HG03520 (cell line): ENCODE data around the gene FUBP3.

Experiments used
- ATAC-seq: cut with Tn5 transposase; IDR thresholded peaks from one replicate; pipeline ENCODE4 v1.9.1; 2021; ENCODE audit warnings: mild to moderate bottlenecking, moderate library complexity; ENCODE audit not compliant: unreplicated experiment

The FUBP3 gene

DNA sequence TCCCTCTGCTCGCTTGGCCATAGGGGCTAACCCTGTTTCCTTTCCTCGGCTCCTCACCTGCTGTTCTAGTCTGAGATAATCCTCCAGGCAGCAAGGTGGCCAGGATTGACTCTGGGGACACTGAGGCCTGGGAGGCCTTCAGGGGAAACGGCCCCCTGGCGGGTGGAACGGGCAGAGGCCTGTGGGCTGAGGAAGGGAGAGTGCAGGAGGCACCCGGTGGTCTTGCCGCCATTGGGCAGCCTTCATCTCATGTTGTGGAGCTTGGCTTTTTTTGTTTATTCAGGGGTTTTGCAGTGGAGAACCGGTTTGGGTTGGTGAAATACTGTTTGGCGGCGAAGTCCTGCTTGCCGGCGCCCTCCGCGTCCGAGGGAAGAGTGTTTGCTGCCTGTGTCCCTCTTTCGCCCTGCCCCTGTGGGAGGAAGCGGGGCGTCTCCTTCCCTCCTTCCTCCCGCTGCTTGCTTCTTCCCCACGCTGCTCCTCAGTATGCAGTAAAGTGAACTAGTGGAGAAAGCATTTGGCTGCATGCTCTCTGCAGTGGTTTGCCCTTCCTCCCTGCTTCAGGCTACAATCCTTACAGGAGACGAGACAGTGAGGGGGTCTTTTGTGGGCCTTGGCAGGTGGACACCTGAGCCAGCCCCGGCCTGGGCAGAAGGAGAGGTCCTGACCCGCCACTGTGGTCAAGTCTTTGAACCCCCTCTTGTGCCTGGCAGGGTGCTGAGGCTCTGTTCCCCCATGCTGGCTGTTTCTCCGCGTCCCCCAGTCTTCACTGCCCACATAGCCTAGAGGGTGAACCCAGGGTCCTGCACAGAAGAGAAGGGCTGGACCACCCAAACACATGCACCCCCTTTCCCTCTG lies 54.2 kb downstream of the FUBP3 start:
- no peak for ATAC-seq

DNA sequence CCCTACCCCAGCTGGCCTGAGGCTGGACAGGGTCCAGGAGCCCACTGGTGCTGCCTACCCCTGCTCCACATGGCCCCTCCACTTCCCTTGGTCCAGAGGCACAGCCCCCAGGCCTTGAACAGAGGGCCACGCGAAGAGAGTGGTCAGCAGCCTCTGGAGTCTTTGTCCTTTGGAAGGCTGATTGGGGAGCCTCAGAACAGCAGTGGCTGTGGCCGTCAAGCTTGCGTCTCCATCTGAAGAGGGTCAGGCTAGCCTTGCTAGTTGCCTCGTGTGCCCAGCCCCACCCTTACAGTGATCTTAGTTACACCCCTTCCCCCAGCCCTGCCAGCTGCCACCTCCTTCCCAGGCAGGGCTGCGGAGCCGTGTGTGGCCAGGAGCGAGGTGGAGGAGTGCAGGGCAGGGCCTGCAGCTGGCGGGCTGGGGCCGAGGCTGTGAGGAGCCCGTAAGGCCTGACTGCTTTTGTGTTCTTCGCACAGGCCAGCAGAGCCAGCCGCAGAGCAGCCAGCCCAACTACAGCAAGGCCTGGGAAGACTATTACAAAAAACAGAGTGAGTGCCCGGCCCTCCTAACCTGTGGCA lies 54.9 kb downstream of the FUBP3 start:
- no peak for ATAC-seq

DNA sequence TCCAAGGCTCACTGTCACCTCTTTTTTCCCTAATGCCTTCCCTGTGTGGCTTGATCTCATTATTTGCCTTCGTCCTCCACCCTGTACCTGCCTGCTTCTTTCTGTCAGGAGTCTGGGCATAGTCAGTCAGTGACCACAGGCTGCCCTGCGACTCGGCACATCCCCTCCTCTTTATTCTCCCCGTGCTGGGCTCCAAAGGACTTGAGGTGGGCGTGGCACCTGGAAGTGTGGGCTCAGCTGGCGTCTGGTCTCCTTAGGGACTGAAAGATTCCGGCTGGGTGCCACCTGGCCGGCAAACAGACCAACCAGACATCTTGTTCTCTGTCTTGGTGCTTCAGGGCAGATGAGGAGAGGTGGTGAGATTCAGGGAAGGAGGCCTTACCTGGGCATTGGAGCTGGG lies 55.4 kb downstream of the FUBP3 start:
- no peak for ATAC-seq

DNA sequence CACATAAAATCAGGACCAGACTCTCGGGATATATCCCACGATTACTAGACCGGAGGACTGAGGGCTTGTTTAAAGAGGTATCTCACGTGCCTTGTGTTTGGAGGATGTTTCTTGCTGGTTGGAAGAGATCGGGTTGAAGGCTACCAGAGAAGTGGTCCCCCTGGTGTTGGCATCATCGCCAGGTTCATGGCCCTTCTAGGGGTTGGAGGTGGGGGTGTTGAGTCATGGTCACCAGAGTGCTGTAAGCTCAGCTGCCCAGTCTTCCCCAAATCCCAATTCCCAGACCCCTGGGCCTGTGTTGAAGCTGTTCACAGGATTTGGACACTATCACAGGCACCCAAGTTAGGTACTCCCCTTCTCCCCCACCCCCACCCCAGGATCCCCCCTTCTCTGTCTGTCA lies 55.9 kb downstream of the FUBP3 start:
- no peak for ATAC-seq

DNA sequence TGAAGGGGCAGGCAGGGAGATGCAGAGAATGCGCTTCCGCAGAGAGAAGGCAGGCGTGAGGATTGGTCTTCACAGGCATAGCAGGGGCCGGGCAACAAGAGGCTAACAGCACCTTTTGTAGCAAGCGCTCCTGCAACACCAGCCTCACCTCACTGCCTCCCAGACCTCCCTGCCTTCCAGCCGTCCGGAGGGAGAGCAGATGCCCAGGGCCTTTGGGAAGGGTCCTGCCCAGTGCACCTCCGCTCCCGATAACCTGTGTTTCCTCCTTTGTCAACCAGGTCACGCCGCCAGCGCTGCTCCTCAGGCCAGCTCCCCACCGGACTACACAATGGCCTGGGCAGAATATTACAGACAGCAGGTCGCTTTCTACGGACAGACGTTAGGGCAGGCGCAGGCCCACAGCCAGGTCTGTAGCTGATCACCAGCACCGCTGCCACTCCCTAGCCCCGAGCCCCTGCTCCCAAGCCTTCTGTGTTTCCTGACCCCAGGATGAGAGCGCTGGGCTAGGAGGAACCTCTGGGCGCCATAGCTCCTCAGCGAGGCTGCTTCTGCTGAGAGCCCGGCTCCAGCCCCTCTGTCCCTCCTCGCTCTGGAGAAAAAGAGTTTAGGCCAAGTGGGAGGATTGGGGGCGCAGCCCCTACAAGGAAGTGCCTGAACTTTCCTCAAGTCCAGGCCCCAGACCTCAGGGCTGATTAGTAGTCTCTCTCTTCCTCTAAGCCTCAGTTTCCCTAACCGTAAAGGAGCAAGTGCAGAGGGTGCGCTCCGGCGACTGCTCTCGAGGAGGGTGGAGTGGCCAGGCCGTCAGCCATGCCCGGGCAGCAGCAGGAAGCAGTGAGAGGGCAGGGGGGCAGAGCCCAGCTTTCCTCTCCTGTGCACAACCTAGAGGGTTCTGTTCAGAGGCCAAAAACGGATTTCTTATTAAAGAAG lies 56.6 kb downstream of the FUBP3 start:
- ATAC-seq, result no peak

DNA sequence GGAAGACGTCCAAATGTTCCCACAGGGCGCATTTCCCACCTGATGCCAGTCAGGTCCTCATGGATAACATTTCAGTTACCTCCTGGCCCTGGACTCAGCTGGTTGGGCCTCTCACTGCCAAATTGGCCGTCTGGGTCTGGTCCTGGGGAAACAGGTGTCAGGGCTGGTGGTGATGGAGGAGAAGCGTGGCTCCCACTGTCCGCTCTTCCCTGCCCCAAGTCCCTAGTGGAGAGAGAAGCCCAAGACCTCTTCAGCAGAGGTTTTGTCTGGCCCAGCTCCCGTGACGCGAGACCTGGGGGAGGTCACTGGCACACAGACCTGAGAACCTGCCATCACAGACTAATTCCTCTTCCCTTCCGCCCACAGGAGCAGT lies 57.3 kb downstream of the FUBP3 start:
- no peak for ATAC-seq

DNA sequence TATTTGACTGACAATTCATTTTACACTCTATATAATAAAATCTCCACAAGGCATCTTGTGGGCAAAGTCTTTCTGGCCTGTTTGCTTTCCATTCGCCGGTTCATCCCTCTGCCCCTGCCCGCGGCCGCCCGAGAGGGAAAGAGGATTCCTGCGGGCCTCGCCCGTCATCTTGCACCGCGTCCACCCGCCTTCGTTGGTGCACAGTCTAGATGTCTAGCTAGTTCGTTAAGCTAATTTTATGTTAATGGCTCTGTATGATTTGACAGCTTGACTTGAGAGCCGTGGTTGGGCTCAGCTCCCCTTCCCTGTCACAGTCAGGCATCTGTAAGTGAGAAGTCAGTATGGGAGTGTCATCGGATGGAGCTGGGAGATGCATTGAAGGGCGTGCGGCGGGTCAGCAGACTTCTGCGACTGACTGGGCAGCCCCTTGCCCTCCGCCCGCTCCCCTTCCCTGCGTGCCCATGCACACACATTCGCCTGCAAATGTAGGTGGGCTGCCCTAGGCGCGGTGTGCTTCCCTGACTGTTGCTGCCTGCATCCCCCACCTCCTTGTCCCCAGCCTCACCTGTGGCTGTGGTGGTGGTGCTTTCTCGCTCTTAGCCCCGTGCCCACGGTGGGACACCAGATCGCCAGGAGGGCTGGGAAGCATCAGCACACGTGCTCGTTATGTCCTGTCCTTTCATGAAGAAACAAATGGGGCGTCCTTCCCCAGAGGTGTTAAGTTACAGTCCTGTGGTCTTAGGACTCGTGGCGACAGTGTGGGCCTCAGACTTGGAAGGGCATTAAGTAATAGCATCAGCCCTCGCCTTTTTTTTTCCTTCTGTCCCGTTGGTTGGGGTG lies 59.1 kb downstream of the FUBP3 start:
- no peak for ATAC-seq

DNA sequence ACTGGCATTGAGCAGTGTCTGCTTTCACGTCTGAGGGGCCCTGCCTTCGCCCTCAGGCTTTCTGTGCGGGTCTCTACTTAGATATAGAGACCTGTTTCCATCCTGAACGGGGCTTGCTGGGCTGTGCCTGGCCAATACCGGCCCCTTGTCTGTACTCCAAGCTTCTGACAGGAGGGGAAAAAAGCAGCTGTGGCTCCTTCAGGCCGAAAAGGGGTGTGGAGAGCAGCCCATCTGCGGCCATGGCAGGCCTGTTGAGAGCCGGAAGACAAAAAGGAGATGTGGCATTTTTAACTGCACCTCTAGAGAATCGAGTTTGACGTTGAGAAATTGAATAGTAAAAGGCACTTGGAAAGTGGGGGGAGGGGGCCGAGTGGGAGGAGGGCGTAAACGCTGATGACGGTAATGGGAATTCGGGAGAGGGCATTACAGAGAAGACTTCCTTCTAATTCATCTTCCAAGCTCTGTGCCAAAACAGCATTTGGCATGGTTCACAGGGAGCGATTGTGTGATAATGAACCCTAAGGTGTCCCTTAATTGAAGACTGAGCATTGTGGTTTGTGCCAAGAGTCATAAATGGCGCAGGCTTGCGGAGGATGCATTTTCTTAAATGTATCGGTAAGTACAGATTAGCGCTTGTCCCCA lies 59.9 kb downstream of the FUBP3 start:
- ATAC-seq, result no peak

DNA sequence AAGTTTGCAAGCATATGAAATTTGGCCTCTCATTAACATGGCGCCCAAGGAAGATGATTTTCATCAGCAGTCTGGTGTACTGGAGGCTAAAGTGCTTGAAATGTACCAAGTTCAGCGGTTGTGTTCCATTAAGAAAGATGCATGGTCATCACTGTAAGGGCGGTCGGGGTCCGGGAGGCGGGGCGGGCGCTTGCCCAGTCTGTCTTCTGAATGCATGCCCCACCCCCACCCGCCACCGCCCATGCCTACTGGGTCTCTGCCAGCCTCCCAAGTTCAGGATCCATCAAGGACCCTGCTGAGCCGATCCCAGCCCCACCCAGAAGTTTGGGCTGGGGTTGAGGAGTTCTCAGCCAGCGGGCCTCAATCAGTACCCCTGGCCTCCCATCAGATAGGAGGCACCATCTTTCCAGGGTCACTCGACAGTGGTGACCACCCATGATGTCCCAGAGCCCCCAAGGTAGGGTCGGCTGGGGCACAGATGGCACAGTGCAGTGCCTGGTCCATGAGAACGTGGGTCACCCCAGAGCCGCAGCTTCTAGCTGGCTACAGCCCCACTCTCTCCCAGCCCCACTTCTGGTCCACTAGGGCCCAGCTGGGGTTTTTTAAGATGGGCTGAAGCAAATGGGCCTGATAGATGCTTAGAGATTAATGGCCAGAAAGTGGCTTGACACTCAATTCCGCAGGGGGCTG lies 60.6 kb downstream of the FUBP3 start:
- no peak for ATAC-seq

DNA sequence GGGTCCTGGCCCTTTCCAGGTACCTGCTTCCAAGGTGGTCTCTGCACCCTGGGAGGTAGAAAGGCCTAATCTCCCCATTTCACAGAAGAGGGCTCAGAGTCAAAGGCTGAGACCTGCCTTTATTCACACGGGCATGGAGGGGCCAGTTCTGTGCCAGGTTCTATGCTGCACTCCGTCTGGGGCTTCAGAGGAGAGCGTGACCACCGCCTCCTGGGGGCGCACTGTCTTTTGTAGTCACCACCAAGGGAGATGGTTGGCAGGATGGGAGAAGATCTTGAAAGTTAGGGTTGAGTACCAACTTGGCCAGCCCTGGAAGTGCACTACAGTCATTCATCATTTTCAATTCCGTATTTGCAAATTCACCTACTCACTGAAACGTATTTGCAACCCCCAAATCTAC lies 61.3 kb downstream of the FUBP3 start:
- no peak for ATAC-seq

DNA sequence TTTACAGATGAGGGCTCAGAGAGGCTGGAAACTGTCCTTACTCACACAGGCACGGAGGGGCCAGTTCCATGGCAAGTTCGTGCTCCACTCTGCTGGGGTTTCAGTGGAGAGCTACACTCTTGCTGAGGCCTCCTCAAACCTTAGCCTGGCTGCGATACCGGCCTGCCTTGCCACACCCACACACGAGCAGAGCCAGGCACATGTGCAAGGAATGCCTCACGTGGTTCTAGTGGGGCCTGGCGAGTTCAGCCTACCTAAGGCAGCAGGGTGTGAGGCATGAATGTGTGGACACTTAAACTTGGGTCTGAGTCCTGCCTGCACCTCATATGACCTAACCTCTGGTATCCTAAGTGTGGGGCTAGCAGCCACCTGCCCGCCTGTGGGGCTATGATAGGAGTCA lies 63.5 kb downstream of the FUBP3 start:
- no peak for ATAC-seq

DNA sequence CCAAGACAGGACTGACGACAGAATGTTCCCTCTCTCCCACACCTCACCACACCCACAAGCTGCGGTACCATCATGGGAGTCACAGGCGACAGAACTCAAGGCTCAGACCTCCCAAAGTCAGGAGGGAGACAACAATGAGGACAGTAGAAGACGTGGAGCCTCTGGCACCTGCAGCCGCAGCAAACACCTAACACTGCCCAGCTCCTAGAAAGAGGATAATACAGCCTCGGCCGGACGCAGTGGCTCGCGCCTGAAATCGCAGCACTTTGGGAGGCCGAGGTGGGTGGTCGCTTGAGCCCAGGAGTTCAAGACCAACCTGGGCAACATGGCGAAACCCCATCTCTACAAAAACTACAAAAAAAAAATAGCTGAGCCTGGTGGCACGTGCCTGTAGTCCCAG lies 71.8 kb downstream of the FUBP3 start:
- ATAC-seq, result no peak

DNA sequence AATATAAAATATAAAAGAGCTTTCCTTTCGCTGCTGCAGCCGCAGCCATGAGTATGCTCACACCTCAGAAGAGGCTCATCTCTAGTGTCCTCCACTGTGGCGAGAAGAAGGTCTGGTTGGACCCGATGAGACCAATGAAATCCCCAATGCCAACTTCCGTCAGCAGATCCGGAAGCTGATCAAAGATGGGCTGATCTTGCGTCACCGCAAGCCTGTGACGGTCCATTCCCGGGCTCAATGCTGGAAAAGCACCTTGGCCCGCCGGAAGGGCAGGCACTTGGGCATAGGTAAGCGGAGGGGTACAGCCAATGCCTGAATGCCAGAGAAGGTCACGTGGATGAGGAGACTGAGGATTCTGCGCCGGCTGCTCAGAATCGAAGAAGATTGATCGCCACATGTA lies 72.4 kb downstream of the FUBP3 start:
- ATAC-seq, result no peak

DNA sequence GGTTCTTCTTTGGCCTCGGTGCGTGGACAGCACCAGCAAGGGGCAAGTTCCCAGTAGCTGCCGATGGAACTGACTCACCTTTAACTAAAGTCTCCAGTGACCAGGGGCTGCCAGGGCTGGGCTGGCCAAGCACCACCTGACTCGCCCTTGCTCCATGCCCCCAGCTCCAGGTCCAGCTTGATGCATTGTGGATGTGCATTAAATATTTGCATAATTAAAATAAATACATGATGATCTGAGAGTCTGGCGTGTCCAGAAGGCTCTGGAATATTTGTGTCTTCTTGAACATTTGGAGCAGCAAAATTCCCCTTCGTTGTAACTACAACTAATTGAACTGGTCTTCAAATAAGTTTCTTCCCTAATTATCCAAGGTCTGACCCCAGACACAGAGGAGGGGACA lies 75.5 kb downstream of the FUBP3 start:
- no peak for ATAC-seq

DNA sequence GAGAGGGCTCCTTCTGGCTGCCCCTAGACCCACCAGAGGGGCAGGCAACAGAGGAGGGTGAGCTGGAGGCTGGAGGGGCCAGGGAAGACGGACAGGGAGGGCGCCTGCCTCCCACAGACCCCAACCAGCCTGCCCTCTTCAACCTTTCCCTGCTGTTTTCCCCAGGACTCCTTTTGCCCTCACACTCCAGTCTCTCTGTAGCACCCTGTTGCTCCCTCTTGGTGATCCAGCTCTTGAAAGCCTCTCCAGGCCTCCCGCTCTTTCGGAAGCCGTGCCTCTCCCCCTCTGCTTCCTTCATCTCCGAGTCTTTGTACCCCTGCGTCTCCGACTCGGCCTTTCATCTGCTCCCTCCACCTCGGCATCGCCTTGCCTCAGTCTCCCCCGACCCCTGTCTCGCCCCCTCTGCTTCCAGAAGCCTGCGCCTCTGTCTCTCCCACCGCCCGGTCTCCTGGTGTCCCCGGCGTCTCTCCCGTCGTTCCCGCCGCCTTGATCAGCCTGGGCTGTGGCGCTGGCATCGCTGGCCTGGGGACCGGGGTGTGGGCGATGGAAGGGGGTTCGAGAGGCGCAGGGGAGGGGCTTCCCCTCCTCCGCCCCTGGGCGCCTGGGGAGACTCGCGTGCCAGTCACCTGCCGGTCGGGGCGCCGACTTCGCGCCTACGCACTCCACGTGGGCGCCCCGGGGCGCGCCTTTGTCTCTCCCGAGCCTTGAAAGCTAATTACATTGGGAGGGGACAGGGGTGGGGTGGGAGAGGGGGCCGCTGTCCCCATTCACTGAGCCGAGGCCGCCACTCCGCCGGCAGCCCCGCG lies 79.7 kb downstream of the FUBP3 start:
- ATAC-seq, result no peak

DNA sequence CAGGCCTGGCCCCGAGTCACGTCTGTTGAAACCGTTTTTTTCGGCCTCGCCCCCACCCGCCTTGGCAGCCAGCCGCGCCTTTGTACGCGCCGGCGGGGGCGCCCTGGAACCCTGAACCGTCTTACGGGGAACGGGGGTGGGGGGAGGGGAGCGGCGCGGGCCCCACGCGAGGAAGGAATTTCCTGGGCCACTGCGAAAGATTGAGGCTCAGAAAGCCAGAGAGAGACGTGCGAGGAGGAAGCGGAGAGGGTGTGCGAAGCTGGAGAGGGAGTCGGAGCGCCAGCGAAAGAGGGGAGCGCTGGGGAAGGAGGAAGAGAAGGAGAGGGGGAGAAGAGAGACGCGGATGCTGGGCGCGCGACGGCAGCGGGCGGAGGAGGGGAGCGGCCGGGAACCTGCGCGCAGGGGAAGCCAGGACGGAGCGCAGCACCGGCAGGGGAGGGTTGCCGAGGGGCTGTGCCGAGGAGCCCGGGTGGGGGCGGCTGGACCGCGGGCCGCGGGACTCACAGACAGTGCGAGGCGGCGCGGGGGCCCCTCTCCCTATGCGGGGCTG lies 80.4 kb downstream of the FUBP3 start:
- ATAC-seq, result no peak

DNA sequence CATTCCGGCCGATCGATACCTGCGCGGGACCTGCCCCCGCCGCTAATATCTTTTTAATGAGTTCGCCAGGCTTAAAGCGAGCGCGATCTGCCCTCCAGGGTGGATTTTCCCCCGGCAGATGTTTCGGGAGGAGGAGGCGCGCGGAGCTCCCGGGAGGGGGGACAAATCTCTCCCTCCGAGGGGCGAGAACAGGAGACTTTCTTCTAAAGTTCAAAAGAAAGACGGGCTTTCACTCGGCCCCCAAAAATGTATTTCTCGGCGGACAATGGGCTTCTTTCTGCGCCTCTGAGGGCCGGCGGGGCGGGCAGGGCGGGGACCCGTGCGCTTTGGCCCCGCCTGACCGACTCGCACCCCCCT lies 80.9 kb downstream of the FUBP3 start:
- ATAC-seq, result no peak

DNA sequence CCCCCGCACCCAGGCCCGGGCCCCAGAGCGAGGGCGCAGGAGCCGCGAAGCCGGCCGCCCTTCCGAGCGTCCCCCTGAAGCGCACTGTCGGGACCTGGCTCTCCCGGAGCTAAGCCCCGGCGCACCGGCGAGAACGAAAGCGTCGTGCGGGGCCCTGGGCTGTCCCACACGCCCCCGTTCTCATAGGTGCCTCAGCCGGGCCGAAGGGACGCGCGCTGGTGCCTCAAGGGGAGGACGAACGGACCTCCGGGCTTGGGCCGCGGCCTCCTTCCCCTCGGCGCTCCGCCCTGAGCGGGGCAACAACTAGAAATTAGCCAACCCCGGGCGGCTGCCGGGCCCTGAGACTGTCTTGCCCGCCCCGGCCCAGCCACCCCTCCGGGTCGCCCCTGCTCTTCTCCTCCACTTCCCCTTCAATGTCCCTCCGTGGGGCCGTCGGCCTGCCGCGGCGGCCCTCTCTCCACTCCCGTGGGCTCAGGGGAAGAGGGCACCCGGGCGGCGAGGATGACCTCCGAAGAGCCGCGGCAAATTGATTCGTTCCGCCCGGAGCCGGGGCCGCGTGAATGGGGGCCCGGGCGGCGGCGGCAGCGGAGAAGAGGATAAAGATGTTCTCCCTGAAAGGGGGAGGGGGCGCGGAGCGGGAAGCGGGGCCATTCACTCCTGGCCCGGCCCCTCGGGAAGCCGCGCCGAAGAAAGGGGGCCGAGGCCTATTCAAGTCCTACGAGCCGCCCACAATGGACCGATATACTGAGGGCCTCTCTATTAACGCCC lies 81.5 kb downstream of the FUBP3 start:
- ATAC-seq, result no peak
